Central memory CD4-positive, alpha-beta T cell (primary cell): ENCODE results near the gene BLTP2.
A peak's percentile ranks its signal among the peaks of the same experiment; 100 is the strongest.
"Not testable (repeated sequence)": the region's sequence is repeated elsewhere in the genome, so short reads cannot be mapped to it uniquely, and the experiment has no call there.

ENCODE experiments used
- DNase-seq: peaks from one replicate; pipeline ENCODE4 v3.0.0; 2022
- total RNA-seq, 3 experiments: gene quantifications; one replicate each; lab custom pipeline; 2026; lab: John Stamatoyannopoulos, UW

BLTP2 gene
- 234 to 420 (median 289) reads per million in 3 experiments for total RNA-seq

- DNase-seq, result peak; percentile 93
These were observed at the start of gene BLTP2 for GRCh38 chr17:28644787-28645575. Gene BLTP2 (minus strand): TSS chr17:28645158. CDS start chr17:28645056, 102 bp downstream.

GRCh38 chr17:28693869-28694268, 48.9 kb upstream of the BLTP2 start:
- DNase-seq, result no peak

GRCh38 chr17:28689011-28689410, 44.1 kb upstream of the BLTP2 start:
- DNase-seq, result no peak

GRCh38 chr17:28688481-28688880, 43.5 kb upstream of the BLTP2 start:
- DNase-seq, result no peak

GRCh38 chr17:28686296-28686695, 41.3 kb upstream of the BLTP2 start:
- DNase-seq, result no peak

GRCh38 chr17:28685366-28685765, 40.4 kb upstream of the BLTP2 start:
- no peak for DNase-seq

GRCh38 chr17:28684963-28685362, 40.0 kb upstream of the BLTP2 start:
- DNase-seq, result no peak

GRCh38 chr17:28682655-28683054, 37.7 kb upstream of the BLTP2 start:
- DNase-seq, result no peak

GRCh38 chr17:28675980-28676379, 31.0 kb upstream of the BLTP2 start:
- no peak for DNase-seq

GRCh38 chr17:28675490-28675889, 30.5 kb upstream of the BLTP2 start:
- no peak for DNase-seq

GRCh38 chr17:28669918-28670317, 25.0 kb upstream of the BLTP2 start:
- no peak for DNase-seq

- DNase-seq, result no peak
These were observed 22.9 kb upstream of the BLTP2 start for GRCh38 chr17:28667870-28668269.

- no peak for DNase-seq
These were observed 21.0 kb upstream of the BLTP2 start for GRCh38 chr17:28665994-28666393.

- DNase-seq, result no peak
These were observed 18.8 kb upstream of the BLTP2 start for GRCh38 chr17:28663723-28664122.

GRCh38 chr17:28662527-28662829, 17.5 kb upstream of the BLTP2 start:
- DNase-seq, result no peak

- peak; percentile 93 for DNase-seq
These were observed 16.9 kb upstream of the BLTP2 start, which contains the start of the genes SDF2 and SUPT6H for GRCh38 chr17:28661635-28662526. Gene SDF2 (minus strand): TSS chr17:28661906. CDS start chr17:28661876, 30 bp downstream. Gene SUPT6H (plus strand): TSS chr17:28662205. CDS start chr17:28673402, 11,197 bp downstream.

GRCh38 chr17:28659497-28659881, 14.5 kb upstream of the BLTP2 start:
- not testable (repeated sequence) for DNase-seq

GRCh38 chr17:28658766-28659496, 14.0 kb upstream of the BLTP2 start:
- DNase-seq, result not testable (repeated sequence)

GRCh38 chr17:28658342-28658741, 13.4 kb upstream of the BLTP2 start:
- not testable (repeated sequence) for DNase-seq

GRCh38 chr17:28657756-28658155, 12.8 kb upstream of the BLTP2 start:
- DNase-seq, result no peak

GRCh38 chr17:28655160-28655559, 10.2 kb upstream of the BLTP2 start:
- DNase-seq, result no peak

GRCh38 chr17:28648698-28649097, 3.7 kb upstream of the BLTP2 start:
- no peak for DNase-seq
